Globus pallidus (tissue), 1 donor: ENCODE data around the gene NEMP2.

Source experiments
- DNase-seq: peaks from one replicate; pipeline ENCODE4 v3.0.0-alpha.2; 2015; ENCODE audit warnings: low spot score

NEMP2 gene

GRCh38 chr2:190457256-190457655 lies 77.3 kb downstream of the NEMP2 start:
- no peak for DNase-seq

- no peak for DNase-seq
Measured at GRCh38 chr2:190456833-190457232, 77.7 kb downstream of the NEMP2 start.

- no peak for DNase-seq
Measured at GRCh38 chr2:190455358-190456095, 79.0 kb downstream of the NEMP2 start.

- no peak for DNase-seq
Measured at GRCh38 chr2:190454795-190455194, 79.7 kb downstream of the NEMP2 start.
